ENCODE measurements around the gene CTNNA1. TPM values are rescaled to one million over a fixed set of nuclear protein-coding genes. Genes with fewer than 3 reads are reported as not detected.

Gene CTNNA1
- total and polyA plus RNA-seq, 2 of the 8 experiments (the other 6 are each of a cell fraction or from before 2014, with no cell fraction given) = 115 to 349 TPM

GRCh38 chr5:138946831-138947560 is 193.8 kb downstream of the CTNNA1 start (continued):
- TF ChIP-seq TEAD4 (IDR thresholded peaks at IDR 0.05; ENCODE audit: low read depth, low read length) (no peak), HDAC6 (IDR thresholded peaks at IDR 0.05; ENCODE audit: low read depth, low read length) (no peak), JUN (IDR thresholded peaks at IDR 0.05; ENCODE audit: low read depth, low read length) (no peak), ZNF274 (IDR thresholded peaks at IDR 0.05; ENCODE audit: borderline replicate concordance, extremely low read depth, low read length) (no peak), HDAC2 (IDR thresholded peaks at IDR 0.05; ENCODE audit: borderline replicate concordance in 1 of 2, low read depth in 2 of 2, low read length in 2 of 2) (no peak)
